HepG2 (cell line): ENCODE measurements around the gene CTRB2. TPM values are rescaled to one million over a fixed set of nuclear protein-coding genes. Genes with fewer than 3 reads are reported as not detected.

ENCODE experiments used
- ATAC-seq: fragments of 200-7000 bp; cut with Tn5 transposase; 3 replicates; pipeline ENCODE4 v1.9.1; 2020; ENCODE audit warnings: mild to moderate bottlenecking, moderate library complexity
- BruUV-seq: library from RNA; stranded (reverse); fragments of 400-500 nt; replicated peaks from 2 replicates; lab custom pipeline; 2021; lab: Mats Ljungman, UMichigan
- CTCF ChIA-PET: fragments of 300-600 bp; formaldehyde crosslinking; extraction: SDS; loops from one replicate; lab custom pipeline; 2021; ENCODE audit warnings: low total read pairs, inconsistent platforms, low intra/inter-chr PET ratio; lab: Yijun Ruan, JAX
- POLR2A ChIA-PET: fragments of 350-600 bp; sonication (Branson Sonifier 250); formaldehyde crosslinking; loops from one replicate; lab custom pipeline; 2020; ENCODE audit warnings: antibody characterized with exemption, inconsistent platforms; lab: Yijun Ruan, JAX
- DNase-seq: peaks from one replicate; pipeline ENCODE4 v3.0.0-alpha.2; 2015; ENCODE audit warnings: low spot score
- FAIRE-seq: peaks from 3 replicates; lab custom pipeline; 2011; peaks lifted over from hg19 to GRCh38; lab: Jason Lieb, UNC
- H2AFZ ChIP-seq: one replicate; pipeline ENCODE4 v1.6.1; 2011; ENCODE audit warnings: low read length, inconsistent platforms
- H3K27ac ChIP-seq: fragments of 300-600 bp; 3 replicates; pipeline ENCODE4 v1.8.0; 2011; ENCODE audit warnings: mixed run types, mild to moderate bottlenecking, mixed read lengths, low read length, inconsistent platforms; ENCODE audit not compliant: insufficient read depth; ENCODE audit errors: extremely low read length
- H3K27me3 ChIP-seq, 2 experiments: fragments of 200-600 bp in 1 of 2; 2 replicates in 1 of 2; 3 replicates in 1 of 2; pipeline versions ENCODE4 v1.6.0 to v1.8.0; 2011; ENCODE audit warnings: low read length in 2 of 2, mild to moderate bottlenecking in 2 of 2, moderate library complexity in 2 of 2, inconsistent platforms in 1 of 2; ENCODE audit not compliant: insufficient read depth in 2 of 2, control insufficient read depth in 1 of 2
- H3K36me3 ChIP-seq, 2 experiments: fragments of 200-600 bp in 1 of 2; replicated peaks in 1 of 2; 2 replicates in 1 of 2; 3 replicates in 1 of 2; pipeline versions ENCODE4 v1.5.1 to v1.8.0; 2011; ENCODE audit warnings: low read length in 2 of 2, inconsistent platforms in 1 of 2; ENCODE audit not compliant: insufficient read depth in 2 of 2, control insufficient read depth in 1 of 2
- H3K4me1 ChIP-seq: 2 replicates; pipeline ENCODE4 v1.5.1; 2012; ENCODE audit warnings: low read length, inconsistent platforms; ENCODE audit not compliant: insufficient read depth
- H3K4me2 ChIP-seq: 2 replicates; pipeline ENCODE4 v1.6.0; 2011; ENCODE audit warnings: low read depth, low read length, inconsistent platforms
- H3K4me3 ChIP-seq, 3 experiments: fragments of 200-600 bp in 1 of 3; sonication (generic), shearing (Covaris generic) in 1 of 3; replicated peaks in 1 of 3; 2 replicates each; pipeline ENCODE4 v1.5.1; 2011 to 2016; ENCODE audit warnings: low read length in 3 of 3, inconsistent platforms in 2 of 3, low read depth in 2 of 3, mild to moderate bottlenecking in 2 of 3, control low read depth in 1 of 3, mixed read lengths in 1 of 3; ENCODE audit not compliant: insufficient read depth in 1 of 3
- H3K79me2 ChIP-seq: one replicate; pipeline ENCODE4 v1.6.1; 2011; ENCODE audit warnings: low read length, inconsistent platforms; ENCODE audit not compliant: insufficient read depth
- H3K9ac ChIP-seq: 2 replicates; pipeline ENCODE4 v1.6.0; 2011; ENCODE audit warnings: mild to moderate bottlenecking, low read depth, low read length, inconsistent platforms; ENCODE audit not compliant: insufficient read depth
- H3K9me3 ChIP-seq: 2 replicates; pipeline ENCODE4 v1.5.1; 2012; ENCODE audit warnings: mild to moderate bottlenecking, low read length
- H4K20me1 ChIP-seq: 2 replicates; pipeline ENCODE4 v1.6.0; 2011; ENCODE audit warnings: inconsistent platforms, mild to moderate bottlenecking, low read length, moderate library complexity; ENCODE audit not compliant: insufficient read depth
- AGO2 ChIP-seq: fragments of 200-400 bp; formaldehyde crosslinking; optimal IDR thresholded peaks from 2 replicates; pipeline ENCODE3; 2017; ENCODE audit warnings: mild to moderate bottlenecking, low read depth, low read length, moderate library complexity
- BORCS8-MEF2B ChIP-seq: sonication (generic); formaldehyde crosslinking; IDR thresholded peaks from 2 replicates; pipeline ENCODE4 v1.8.0; 2022; ENCODE audit warnings: mild to moderate bottlenecking, missing genetic modification reagents
- ETV5 ChIP-seq: IDR thresholded peaks from 2 replicates; pipeline ENCODE4 v1.6.1; 2018; ENCODE audit warnings: missing biosample characterization, missing genetic modification reagents, inconsistent platforms, borderline replicate concordance
- HNRNPL ChIP-seq: fragments of 200-400 bp; formaldehyde crosslinking; IDR thresholded peaks from 2 replicates; pipeline ENCODE4 v1.6.1; 2017; ENCODE audit warnings: mild to moderate bottlenecking, low read depth, low read length
- THYN1 ChIP-seq: sonication (generic); formaldehyde crosslinking; IDR thresholded peaks from 2 replicates; pipeline ENCODE4 v1.8.1; 2023; ENCODE audit warnings: low read depth, mild to moderate bottlenecking, moderate library complexity, missing genetic modification reagents, borderline replicate concordance
- ZNF10 ChIP-seq: sonication (generic); formaldehyde crosslinking; IDR thresholded peaks from 2 replicates; pipeline ENCODE4 v1.4.0; 2020; ENCODE audit warnings: mild to moderate bottlenecking, low read depth, missing genetic modification reagents, borderline replicate concordance
- ZNF292 ChIP-seq: sonication (generic); formaldehyde crosslinking; IDR thresholded peaks from 2 replicates; pipeline ENCODE4 v1.8.1; 2022; ENCODE audit warnings: mild to moderate bottlenecking, low read depth, missing genetic modification reagents, borderline replicate concordance
- WGBS: methylation state at CpG from one replicate; pipeline ENCODE4 v1.1.6; 2017; ENCODE audit warnings: low lambda C conversion rate; 5-methylcytosine and 5-hydroxymethylcytosine counted together
- in situ Hi-C: cut with HindIII; loops from 2 replicates; pipeline ENCODE4 v1.10.0; 2017; ENCODE audit warnings: low pct_unique_long_range_greater_than_20kb; ENCODE audit not compliant: extremely low pct_ligation_motif_present
- intact Hi-C: fragments of 100-400 bp; cut with micrococcal nuclease; formaldehyde crosslinking; loops from one replicate; pipeline ENCODE4 v1.10.0; 2022; ENCODE audit not compliant: unreplicated experiment
- polyA plus RNA-seq, 8 experiments: library from polyadenylated mRNA; depleted of rRNA in 3 of 8; stranded (reverse) in 7 of 8; unstranded in 1 of 8; fragments of >200 nt; fragmentation: Illumina TruSeq in 4 of 8; extraction: Trizol in 4 of 8; gene quantifications; 2 replicates each; pipeline versions ENCODE4 v1.2.1 to v1.2.3, GENCODE V29; 2011 to 2016; ENCODE audit warnings: low read depth in 4 of 8, missing spikeins in 1 of 8, mixed read lengths in 1 of 8; ENCODE audit not compliant: insufficient read depth in 1 of 8
- total RNA-seq, 5 experiments: library from RNA; depleted of rRNA; stranded (reverse); fragments of >200 nt; fragmentation: Illumina TruSeq; extraction: Trizol; gene quantifications; 2 replicates each; pipeline ENCODE4 v1.2.3, GENCODE V29; 2016; ENCODE audit warnings: low read depth in 1 of 5
- TF ChIP-seq, protein P1 (sequence below): sonication (generic); formaldehyde crosslinking; IDR thresholded peaks from 2 replicates; pipeline ENCODE4 v1.8.1; 2023; ENCODE audit warnings: mild to moderate bottlenecking, missing genetic modification reagents
- TF ChIP-seq, protein P2 (sequence below): sonication (generic); formaldehyde crosslinking; IDR thresholded peaks from 2 replicates; pipeline ENCODE4 v1.5.1; 2020; ENCODE audit warnings: mild to moderate bottlenecking, moderate library complexity, missing genetic modification reagents

Gene CTRB2
- total and polyA plus RNA-seq, 2 of the 13 experiments (the other 11 are each of a cell fraction or from before 2014, with no cell fraction given): 0.13 TPM; not detected in 1

DNA sequence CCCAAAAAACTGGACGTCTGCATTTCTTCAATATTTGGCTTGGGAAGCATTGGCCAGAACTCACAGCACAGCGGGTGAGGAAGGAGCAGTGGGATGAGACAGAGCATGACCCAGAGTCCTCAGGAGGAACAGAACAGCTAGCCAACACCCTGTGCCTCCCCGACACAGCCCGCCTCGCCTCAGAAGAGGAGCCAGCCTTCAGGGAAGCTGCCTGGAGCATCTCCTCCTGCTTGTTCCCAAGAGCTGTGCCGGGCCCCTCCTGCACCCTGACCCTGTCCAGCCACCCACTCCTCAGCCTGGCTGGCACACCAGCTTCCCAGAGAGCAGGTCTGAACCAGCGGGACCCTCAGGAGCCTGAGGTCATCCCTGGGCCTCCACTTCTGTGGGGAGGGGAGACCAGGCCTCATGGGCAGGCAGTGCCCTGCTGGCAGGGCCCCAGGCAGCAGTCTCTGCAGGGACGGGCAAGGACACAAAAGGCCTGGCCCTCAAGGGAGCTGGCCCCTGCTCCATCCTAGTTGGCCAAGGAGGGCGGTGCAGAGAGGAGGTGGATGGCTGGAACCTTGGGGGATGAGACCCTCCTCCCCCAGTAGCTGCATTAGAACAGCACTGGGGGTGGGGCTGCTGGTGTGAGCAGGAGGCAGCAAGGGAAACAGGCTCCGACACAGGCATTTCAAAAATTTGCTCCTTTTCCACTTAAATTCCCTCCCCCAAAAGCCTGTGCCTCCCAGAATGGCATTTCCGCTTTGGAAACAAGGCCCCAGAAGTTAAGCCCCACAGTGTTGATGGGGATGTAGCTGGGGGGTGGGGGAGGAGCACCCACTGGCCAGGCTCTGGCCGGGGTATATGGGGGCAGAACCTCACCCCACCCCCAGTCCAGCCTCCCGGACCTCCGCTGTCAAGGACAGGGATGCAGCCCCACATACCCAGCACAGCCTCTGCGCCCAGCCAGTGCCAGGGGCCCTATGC, 46.3 kb upstream of the CTRB2 start:
- peak overlapping the region; percentile 97; the same call in 1 of the 2 replicates for H3K4me2 ChIP-seq
- H3K27ac ChIP-seq: no peak overlapping the region
- no TSS peak for BruUV-seq
- no peaks in the 10 kb centered on the region; a peak in 1 of 5 replicates for H3K27me3 ChIP-seq
- no peak for TF ChIP-seq ZNF292 (CRISPR knock-in tag)
- 0 out of 2 replicates have a peak, but pooled peaks have one; percentile 19 for TF ChIP-seq BORCS8-MEF2B (CRISPR knock-in tag)
- no peak for TF ChIP-seq ZNF10
- TF ChIP-seq ETV5: no peak
- TF ChIP-seq THYN1 (CRISPR knock-in tag): no peak
- TF ChIP-seq, protein P1, sequence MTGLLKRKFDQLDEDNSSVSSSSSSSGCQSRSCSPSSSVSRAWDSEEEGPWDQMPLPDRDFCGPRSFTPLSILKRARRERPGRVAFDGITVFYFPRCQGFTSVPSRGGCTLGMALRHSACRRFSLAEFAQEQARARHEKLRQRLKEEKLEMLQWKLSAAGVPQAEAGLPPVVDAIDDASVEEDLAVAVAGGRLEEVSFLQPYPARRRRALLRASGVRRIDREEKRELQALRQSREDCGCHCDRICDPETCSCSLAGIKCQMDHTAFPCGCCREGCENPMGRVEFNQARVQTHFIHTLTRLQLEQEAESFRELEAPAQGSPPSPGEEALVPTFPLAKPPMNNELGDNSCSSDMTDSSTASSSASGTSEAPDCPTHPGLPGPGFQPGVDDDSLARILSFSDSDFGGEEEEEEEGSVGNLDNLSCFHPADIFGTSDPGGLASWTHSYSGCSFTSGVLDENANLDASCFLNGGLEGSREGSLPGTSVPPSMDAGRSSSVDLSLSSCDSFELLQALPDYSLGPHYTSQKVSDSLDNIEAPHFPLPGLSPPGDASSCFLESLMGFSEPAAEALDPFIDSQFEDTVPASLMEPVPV (CRISPR knock-in tag): 0 out of 2 replicates have a peak, but pooled peaks have one; percentile 23
- TF ChIP-seq AGO2: peak; percentile 77
- peak; percentile 87 for TF ChIP-seq HNRNPL
- TF ChIP-seq, protein P2, sequence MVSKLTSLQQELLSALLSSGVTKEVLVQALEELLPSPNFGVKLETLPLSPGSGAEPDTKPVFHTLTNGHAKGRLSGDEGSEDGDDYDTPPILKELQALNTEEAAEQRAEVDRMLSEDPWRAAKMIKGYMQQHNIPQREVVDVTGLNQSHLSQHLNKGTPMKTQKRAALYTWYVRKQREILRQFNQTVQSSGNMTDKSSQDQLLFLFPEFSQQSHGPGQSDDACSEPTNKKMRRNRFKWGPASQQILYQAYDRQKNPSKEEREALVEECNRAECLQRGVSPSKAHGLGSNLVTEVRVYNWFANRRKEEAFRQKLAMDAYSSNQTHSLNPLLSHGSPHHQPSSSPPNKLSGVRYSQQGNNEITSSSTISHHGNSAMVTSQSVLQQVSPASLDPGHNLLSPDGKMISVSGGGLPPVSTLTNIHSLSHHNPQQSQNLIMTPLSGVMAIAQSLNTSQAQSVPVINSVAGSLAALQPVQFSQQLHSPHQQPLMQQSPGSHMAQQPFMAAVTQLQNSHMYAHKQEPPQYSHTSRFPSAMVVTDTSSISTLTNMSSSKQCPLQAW (CRISPR knock-in tag): no peak
- peak overlapping the region; percentile 70; the same call in 1 of the 2 replicates for H3K9ac ChIP-seq
- no peak for DNase-seq
- H3K4me3 ChIP-seq: peak overlapping the region in 1 of 3 experiments; percentile 70; a peak in 1 of 6 replicates
- in situ Hi-C loops (no loop called here), intact Hi-C loops (loop anchor here (5.0 kb wide), 1 partner anchor 134 kb away; no protein-coding TSS in a partner anchor)
- H3K4me1 ChIP-seq: peaks cover 84% of the 10 kb centered on the region
- 76% methylated on average over 13 of the region's 15 CpGs for WGBS
- peaks cover 0 to 6% of the 10 kb centered on the region in 2 experiments; a peak in 2 of 5 replicates for H3K36me3 ChIP-seq
- ChIA-PET POLR2A (interaction anchor here (0.9 to 14.7 kb wide), 4 partner anchors 8 to 56 kb away, joined by 4 to 312 read pairs (median 79); no protein-coding TSS in a partner anchor), CTCF (no interaction called here)
- H2AFZ ChIP-seq: no peak overlapping the region
- no peak for ATAC-seq
- no peaks in the 10 kb centered on the region for H3K9me3 ChIP-seq
- FAIRE-seq: no peak
- H3K79me2 ChIP-seq: peaks cover 88% of the 10 kb centered on the region
- peaks cover 56% of the 10 kb centered on the region for H4K20me1 ChIP-seq
